Stomach (tissue), 9 donors: ENCODE results near the gene WNT2B. TPM values are rescaled to one million over a fixed set of nuclear protein-coding genes. Genes with fewer than 3 reads are reported as not detected.

Experiments used
- DNase-seq, 2 donors: peaks; one replicate each; pipeline versions ENCODE4 v3.0.0 to v3.0.0-alpha.2; 2013 to 2019
- H3K27ac ChIP-seq, 5 donors: fragments of 200-600 bp in 4 of 5; sonication (generic) in 4 of 5; one replicate each; pipeline ENCODE4 v1.5.1; 2013 to 2019; ENCODE audit warnings: mild to moderate bottlenecking in 1 of 5, moderate library complexity in 1 of 5
- H3K27me3 ChIP-seq, 3 donors: fragments of 200-600 bp; sonication (generic); one replicate each; pipeline ENCODE4 v1.5.1; 2017 to 2019; ENCODE audit warnings: mixed run types in 1 of 3
- H3K36me3 ChIP-seq, 4 donors: fragments of 200-600 bp; sonication (generic); 1 replicate in 3 of 4; 2 replicates in 1 of 4; pipeline ENCODE4 v1.5.1; 2016 to 2019
- H3K4me1 ChIP-seq, 4 donors: fragments of 200-600 bp; sonication (generic); one replicate each; pipeline ENCODE4 v1.5.1; 2016 to 2019
- H3K4me3 ChIP-seq, 4 donors: fragments of 200-600 bp; sonication (generic) in 3 of 4; one replicate each; pipeline ENCODE4 v1.5.1; 2016 to 2019; ENCODE audit warnings: mild to moderate bottlenecking in 1 of 4
- H3K9me3 ChIP-seq, 4 donors: fragments of 200-600 bp; sonication (generic); one replicate each; pipeline ENCODE4 v1.5.1; 2016 to 2019
- EP300 ChIP-seq: sonication (generic); formaldehyde crosslinking; IDR thresholded peaks from one replicate; pipeline ENCODE4 v1.6.1; 2017; ENCODE audit warnings: antibody characterized with exemption
- POLR2A ChIP-seq, 4 donors: fragments of 450-650 bp; IDR thresholded peaks; one replicate each; pipeline ENCODE4 v1.6.1; 2016; ENCODE audit warnings: antibody characterized with exemption in 4 of 4, control low read depth in 2 of 4, mild to moderate bottlenecking in 1 of 4, moderate library complexity in 1 of 4
- POLR2AphosphoS5 ChIP-seq, 3 donors: sonication (generic); formaldehyde crosslinking; IDR thresholded peaks; one replicate each; pipeline ENCODE4 v1.6.1; 2016; ENCODE audit warnings: antibody characterized with exemption in 3 of 3
- WGBS, 5 donors: extraction: QIAGEN DNeasy Blood & Tissue Kit in 3 of 5; methylation state at CpG; one replicate each; pipeline versions ENCODE4 v1.1.5 to v1.1.7; 2013 to 2018; 5-methylcytosine and 5-hydroxymethylcytosine counted together
- intact Hi-C: fragments of 100-400 bp; cut with DNase I; formaldehyde crosslinking; loops from one replicate; pipeline ENCODE4 v1.15.1; 2023; ENCODE audit warnings: low total_unique reads
- polyA plus RNA-seq, 3 donors: library from polyadenylated mRNA; stranded (reverse); fragments of 200-250 nt; gene quantifications; one replicate each; pipeline ENCODE4 v1.2.3, GENCODE V29; 2013
- total RNA-seq, 5 donors: library from RNA; depleted of rRNA; stranded (reverse); fragments of >200 nt; gene quantifications; one replicate each; pipeline versions ENCODE4 v1.1.0 to v1.2.3, GENCODE V29; 2014 to 2016
- TF ChIP-seq, protein P1 (sequence below), 7 experiments: fragments of 450-650 bp in 4 of 7; fragments of 200-600 bp in 3 of 7; sonication (generic) in 3 of 7; IDR thresholded peaks; one replicate each; pipeline ENCODE4 v1.5.1; 2016 to 2019; ENCODE audit warnings: antibody characterized with exemption in 7 of 7, control low read depth in 2 of 7, mild to moderate bottlenecking in 1 of 7
- donor health status: healthy with polysubstance abuse.
- donor health status: Bipolar disorder and iron deficiency.
- donor health status: healthy.

The WNT2B gene
- total and polyA plus RNA-seq, 8 donors: 1.7 to 19.5 (median 2.7) TPM; not detected in 1

DNA sequence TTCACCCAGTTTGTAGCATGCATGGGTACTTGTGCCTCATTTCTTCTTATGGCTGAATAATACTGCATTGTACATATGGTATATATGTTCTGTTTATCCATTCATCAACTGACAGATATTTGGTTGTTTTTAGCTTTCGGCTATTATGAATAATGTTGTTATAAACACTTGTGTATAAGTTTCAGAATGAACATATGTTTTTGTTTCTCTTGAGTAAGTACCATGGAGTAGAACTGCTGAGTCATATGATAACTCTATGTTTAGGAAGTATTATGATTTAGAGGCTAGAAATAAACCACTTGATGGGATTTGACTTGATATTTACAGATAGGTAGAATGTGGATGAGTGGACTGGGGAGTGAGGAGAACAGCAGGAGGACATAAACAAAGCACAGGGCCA, 48.6 kb downstream of the WNT2B start:
- Histone ChIP-seq H3K9me3 (no peaks in the 10 kb centered on the region), H3K36me3 (peaks cover 4 to 42% (median 27%) of the 10 kb centered on the region in 4 donors), H3K4me1 (no peaks in the 10 kb centered on the region), H3K4me3 (no peak overlapping the region), H3K27me3 (no peaks in the 10 kb centered on the region), H3K27ac (no peak overlapping the region)
- no peak for TF ChIP-seq EP300
- no peak for TF ChIP-seq POLR2A (IDR thresholded peaks at IDR 0.05)
- TF ChIP-seq POLR2AphosphoS5 (IDR thresholded peaks at IDR 0.05): no peak
- TF ChIP-seq, protein P1, sequence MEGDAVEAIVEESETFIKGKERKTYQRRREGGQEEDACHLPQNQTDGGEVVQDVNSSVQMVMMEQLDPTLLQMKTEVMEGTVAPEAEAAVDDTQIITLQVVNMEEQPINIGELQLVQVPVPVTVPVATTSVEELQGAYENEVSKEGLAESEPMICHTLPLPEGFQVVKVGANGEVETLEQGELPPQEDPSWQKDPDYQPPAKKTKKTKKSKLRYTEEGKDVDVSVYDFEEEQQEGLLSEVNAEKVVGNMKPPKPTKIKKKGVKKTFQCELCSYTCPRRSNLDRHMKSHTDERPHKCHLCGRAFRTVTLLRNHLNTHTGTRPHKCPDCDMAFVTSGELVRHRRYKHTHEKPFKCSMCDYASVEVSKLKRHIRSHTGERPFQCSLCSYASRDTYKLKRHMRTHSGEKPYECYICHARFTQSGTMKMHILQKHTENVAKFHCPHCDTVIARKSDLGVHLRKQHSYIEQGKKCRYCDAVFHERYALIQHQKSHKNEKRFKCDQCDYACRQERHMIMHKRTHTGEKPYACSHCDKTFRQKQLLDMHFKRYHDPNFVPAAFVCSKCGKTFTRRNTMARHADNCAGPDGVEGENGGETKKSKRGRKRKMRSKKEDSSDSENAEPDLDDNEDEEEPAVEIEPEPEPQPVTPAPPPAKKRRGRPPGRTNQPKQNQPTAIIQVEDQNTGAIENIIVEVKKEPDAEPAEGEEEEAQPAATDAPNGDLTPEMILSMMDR (IDR thresholded peaks at IDR 0.05): no peak
- 58 to 83% (median 78%) methylated on average over 1 of the region's 1 CpG for WGBS, 5 donors
- intact Hi-C loops: no loop called here
- DNase-seq: no peak

DNA sequence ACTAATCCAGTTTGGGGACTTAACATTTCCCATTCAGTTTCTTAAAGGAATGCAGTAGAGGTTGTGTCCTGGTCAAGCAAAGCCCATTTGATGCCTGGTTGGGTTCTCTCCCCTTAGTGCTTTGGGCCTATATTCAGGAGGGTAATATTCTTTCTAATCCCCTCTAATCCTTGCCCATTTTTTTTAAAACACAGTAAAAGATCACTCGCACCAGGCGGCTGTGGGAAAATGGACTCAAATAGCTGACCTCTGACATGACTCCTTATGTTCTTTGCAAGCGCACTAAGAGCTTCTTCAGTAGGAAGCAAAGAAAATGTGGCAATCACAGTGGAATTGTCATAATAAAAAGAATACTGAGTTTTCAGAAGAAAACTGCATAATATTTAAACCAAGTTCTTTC, 49.9 kb downstream of the WNT2B start:
- intact Hi-C loops: no loop called here
- Histone ChIP-seq H3K27ac (no peak overlapping the region), H3K4me1 (no peaks in the 10 kb centered on the region), H3K9me3 (no peaks in the 10 kb centered on the region), H3K27me3 (no peaks in the 10 kb centered on the region), H3K4me3 (no peak overlapping the region), H3K36me3 (peaks cover 3 to 45% (median 28%) of the 10 kb centered on the region in 4 donors)
- 90 to 99% (median 96%) methylated on average over 3 of the region's 3 CpGs for WGBS, 5 donors
- TF ChIP-seq EP300 (no peak), POLR2A (IDR thresholded peaks at IDR 0.05) (no peak), POLR2AphosphoS5 (IDR thresholded peaks at IDR 0.05) (no peak)
- TF ChIP-seq, protein P1 (IDR thresholded peaks at IDR 0.05): no peak
- DNase-seq: no peak

DNA sequence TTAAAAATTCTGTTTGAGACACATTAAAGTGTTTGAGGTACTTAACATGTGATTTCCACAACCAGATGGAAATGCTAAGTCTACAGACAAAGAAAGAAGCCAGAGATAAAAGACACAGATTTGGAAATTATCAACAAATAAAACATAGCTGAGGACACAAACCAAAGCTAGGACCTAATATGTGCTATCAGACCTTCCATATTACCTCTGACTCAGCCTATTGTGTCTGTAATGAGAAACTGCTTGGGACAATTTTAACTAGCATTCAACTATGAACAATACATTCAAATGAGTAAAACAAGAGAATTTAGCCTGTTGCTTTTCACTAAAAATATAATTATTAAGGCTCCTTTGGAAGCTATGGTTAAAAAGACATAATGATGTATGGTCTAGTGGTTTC, 54.6 kb downstream of the WNT2B start:
- peaks cover 0 to 30% (median 24%) of the 10 kb centered on the region in 4 donors for H3K36me3 ChIP-seq

DNA sequence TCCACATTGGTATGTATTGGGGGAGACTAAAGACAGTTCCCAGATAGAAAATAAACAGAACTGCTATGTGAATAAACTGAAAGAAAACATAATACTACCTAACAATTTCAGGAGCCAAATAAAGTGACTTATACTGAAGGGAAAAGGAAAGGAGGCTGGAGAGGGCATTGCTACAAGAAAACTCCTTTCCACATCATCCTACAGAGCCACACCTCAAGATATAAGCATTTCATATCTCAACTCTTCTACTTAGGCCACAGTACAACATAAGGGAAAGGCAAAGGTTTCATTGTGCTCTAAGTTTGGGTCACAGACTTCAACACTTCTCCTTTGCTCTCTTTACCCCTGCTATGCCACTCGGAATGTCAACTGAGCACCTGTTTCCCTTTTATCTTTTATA, 55.3 kb downstream of the WNT2B start:
- TF ChIP-seq POLR2A (IDR thresholded peaks at IDR 0.05) (no peak), POLR2AphosphoS5 (IDR thresholded peaks at IDR 0.05) (no peak), EP300 (no peak)
- TF ChIP-seq, protein P1 (IDR thresholded peaks at IDR 0.05): no peak
- DNase-seq: peak in 1 of 2 donors; percentile 7

More for the DNA sequence above, 54.6 kb downstream of the WNT2B start:
- H3K27me3 ChIP-seq: no peaks in the 10 kb centered on the region
- no peak overlapping the region for H3K27ac ChIP-seq
- H3K9me3 ChIP-seq: no peaks in the 10 kb centered on the region
- no peak overlapping the region for H3K4me3 ChIP-seq
- intact Hi-C loops: no loop called here
- TF ChIP-seq POLR2A (IDR thresholded peaks at IDR 0.05): no peak
- no peak for TF ChIP-seq POLR2AphosphoS5 (IDR thresholded peaks at IDR 0.05)
- no peak for TF ChIP-seq EP300
- TF ChIP-seq, protein P1 (IDR thresholded peaks at IDR 0.05): no peak
- no peak for DNase-seq
- no peaks in the 10 kb centered on the region for H3K4me1 ChIP-seq

More for the DNA sequence above, 55.3 kb downstream of the WNT2B start:
- 58 to 88% (median 75%) methylated on average over 1 of the region's 1 CpG for WGBS, 5 donors
- H3K27ac ChIP-seq: no peak overlapping the region
- intact Hi-C loops: no loop called here
- H3K9me3 ChIP-seq: no peaks in the 10 kb centered on the region
- H3K27me3 ChIP-seq: no peaks in the 10 kb centered on the region
- peaks cover 0 to 29% (median 25%) of the 10 kb centered on the region in 4 donors for H3K36me3 ChIP-seq
- H3K4me1 ChIP-seq: no peaks in the 10 kb centered on the region
- no peak overlapping the region for H3K4me3 ChIP-seq
